HG03060 (cell line): ENCODE results near the gene COL23A1.

Experiments
- ATAC-seq: cut with Tn5 transposase; IDR thresholded peaks from one replicate; pipeline ENCODE4 v1.9.1; 2021; ENCODE audit warnings: low read depth, moderate number of reproducible peaks; ENCODE audit not compliant: unreplicated experiment

Gene COL23A1

GRCh38 chr5:178227138-178227659, 363.0 kb downstream of the COL23A1 start:
- no peak for ATAC-seq

GRCh38 chr5:178225174-178225573, 365.0 kb downstream of the COL23A1 start:
- no peak for ATAC-seq

DNA sequence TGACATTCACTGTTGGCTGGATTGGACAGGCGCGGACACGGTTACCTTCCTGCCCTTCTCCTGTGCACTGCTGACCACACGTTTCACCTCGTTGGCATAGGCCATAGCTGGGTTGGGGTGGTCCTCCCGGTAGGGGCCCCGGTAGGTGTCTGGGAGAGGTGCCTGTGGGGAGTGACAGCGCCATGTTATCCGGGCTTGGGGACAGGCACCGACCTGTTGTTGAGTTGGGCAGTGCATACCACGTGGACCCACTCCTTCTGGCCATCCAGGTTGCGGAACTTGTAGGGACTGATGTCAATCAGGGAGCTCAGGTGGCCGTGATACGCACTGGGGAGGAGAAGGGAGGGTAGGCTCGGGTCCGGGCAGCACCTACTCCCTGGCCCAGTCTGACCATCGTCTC, 365.8 kb downstream of the COL23A1 start:
- no peak for ATAC-seq

- no peak for ATAC-seq
Observed at GRCh38 chr5:178223828-178224335, 366.3 kb downstream of the COL23A1 start.

DNA sequence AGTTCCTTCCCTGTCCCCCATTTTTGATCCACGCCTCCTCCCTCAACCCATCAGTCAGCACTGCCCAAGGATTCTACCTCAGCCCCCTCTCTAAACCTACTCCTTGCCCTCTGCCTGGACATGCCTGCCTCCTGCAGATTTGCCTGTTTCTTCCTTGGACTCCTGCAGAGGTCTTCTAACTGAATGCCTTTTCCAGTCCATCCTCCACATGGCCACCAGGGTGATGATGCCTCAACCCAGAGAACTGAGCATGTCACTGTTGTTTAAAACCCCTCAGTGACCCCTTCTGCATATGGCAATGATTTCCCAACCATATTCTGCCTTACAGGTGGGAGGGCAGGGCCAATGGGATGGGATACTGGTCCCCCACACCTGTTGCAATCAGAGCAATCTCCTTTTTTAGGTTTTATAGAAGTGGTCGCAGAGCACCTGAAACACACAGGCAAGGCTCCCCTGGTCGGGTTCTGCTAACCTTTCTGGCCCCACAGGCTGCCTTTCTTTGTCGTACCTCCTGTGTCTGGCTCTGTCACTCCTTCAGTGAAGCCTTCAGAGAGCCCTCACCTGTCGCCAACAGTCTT, 366.9 kb downstream of the COL23A1 start:
- no peak for ATAC-seq

- ATAC-seq, result no peak
Observed at GRCh38 chr5:178222292-178222691, 367.9 kb downstream of the COL23A1 start.

DNA sequence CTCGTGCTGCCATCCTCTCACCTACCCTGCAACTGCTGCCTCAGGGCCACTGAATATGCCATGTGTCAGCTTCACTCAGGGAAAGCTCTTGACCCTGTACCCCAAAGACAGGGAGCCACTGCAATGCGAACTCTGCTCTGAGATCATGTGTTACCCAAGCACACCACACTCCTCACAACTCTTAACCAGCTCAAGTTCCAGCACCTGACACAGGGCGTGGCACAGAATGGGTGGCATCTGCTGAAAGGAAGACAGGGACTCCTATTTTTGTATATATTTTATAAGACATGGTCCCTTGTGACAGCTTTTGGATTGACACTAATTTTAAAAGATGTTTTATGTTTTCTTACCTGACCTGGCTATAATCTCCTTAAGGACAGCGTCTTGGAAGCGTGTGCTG, 368.3 kb downstream of the COL23A1 start:
- ATAC-seq, result no peak

GRCh38 chr5:178221282-178221681, 368.9 kb downstream of the COL23A1 start:
- no peak for ATAC-seq

GRCh38 chr5:178218827-178219226, 371.4 kb downstream of the COL23A1 start:
- ATAC-seq, result no peak

DNA sequence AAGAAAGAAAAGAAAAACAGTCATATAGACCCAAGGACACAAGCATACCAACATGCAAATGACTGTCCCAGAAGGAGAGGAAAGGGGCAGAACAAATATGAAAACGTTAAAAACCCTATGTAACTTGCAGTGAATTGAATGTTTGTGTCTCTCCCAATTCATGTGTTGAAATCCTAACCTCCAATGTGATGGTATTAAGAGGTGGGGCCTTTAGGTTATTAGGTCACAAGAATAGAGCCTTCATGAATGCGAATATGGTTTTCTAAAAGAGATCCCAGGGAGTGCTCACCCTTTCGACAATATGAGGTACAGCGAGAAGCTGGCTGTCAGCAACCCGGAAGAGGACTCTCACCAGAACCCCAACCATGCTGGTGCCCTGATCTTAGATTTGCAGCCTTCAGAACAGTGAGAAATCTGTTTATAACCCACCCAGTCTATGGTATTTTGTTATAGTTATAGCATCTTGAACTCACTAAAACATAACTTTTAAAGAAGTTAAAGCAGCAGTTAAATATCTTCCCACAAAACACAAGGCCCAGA, 371.9 kb downstream of the COL23A1 start:
- no peak for ATAC-seq

GRCh38 chr5:178216779-178217178, 373.4 kb downstream of the COL23A1 start:
- no peak for ATAC-seq

DNA sequence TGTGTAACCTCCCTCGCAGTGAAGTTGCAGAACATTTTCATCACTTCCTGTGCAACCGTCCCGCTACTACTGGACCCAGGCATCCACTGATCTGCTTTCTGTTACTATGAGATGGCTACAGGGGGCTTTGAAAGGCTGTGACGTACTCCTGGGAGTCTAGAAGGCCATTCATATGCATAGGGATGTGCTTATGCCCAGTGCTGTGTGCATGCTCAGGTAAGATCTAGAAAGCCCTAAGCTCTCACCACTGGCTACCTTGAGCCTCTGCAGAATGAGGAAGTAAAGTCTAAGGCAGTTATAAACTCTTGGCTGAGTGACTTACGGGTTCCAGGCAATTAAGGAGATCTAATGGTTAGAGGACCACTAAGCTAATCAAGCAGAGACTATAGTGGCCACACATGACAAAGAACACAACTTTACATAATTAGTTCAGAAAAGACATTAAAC, 374.1 kb downstream of the COL23A1 start:
- ATAC-seq, result no peak

GRCh38 chr5:178215280-178216002, 374.8 kb downstream of the COL23A1 start:
- no peak for ATAC-seq

GRCh38 chr5:178214160-178214803, 375.9 kb downstream of the COL23A1 start:
- no peak for ATAC-seq

- no peak for ATAC-seq
Observed at GRCh38 chr5:178213748-178214151, 376.4 kb downstream of the COL23A1 start.

DNA sequence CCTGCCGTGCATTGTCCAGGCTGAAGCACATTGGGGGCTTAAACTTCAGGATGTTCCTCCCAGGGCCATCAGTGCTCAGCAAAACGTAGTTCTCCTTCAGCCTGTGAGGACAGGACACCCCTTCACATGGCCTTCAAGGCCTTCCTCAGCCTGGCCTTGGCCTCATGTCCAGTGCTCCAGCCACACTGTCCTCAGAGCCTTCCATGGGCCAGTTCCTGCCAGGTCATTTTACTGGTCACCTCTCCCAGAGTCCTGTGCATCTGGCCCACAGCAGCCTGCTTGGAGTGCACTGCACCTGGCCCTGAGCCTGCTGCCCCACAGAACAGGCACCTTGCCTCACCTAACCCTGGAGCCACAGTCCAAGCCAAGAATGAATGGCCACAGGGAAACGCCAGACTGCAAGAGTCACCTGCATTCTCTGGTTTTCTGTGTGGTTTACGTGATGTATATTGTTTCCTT, 377.2 kb downstream of the COL23A1 start:
- no peak for ATAC-seq

GRCh38 chr5:178212241-178213002, 377.8 kb downstream of the COL23A1 start:
- no peak for ATAC-seq

DNA sequence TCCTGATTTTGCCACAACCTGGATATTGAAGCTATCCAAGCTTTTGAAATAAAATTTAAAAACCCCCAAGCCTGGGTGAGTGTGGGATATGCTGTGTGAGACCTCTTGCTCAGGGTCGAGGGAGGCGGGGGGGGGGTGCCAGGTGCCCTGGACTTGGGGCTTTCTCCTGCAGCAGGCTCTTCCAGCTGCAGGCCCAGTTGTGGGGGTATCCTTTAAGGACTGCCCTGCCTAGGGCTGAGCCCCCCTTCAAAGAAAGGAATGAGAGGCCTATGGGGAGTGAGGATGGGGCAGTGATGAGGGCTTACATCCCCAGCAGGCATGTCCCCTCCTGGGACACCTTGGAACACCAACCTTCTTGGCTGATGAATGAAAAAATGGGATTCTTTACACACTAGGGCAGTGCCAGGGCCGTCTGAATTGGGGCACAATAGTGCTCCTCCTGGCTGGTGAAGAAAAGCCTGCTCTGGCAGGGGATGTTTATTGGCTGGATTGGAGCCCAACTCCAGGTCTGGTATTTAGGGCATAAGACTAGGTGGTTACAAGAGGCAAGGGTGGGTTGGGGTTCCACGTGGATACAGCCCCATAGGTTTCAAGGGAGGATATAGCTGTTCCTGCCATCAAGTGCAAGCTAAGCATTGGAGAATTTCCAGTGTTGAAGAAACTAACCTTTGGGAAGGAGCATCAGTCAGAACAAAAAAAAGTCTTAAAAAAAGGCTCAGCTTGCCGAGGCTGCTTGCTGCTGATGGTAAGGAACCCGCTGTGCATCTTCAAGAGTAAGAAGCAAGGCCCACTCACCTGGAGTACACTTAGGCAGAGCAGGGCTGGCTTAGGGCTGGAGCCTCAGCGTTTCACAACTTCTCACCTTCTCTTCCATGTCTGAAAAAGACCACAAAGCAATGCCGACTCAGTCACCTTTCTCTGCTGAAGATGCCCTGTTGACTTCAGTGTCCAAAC, 378.8 kb downstream of the COL23A1 start:
- no peak for ATAC-seq

GRCh38 chr5:178210686-178211085, 379.5 kb downstream of the COL23A1 start:
- ATAC-seq, result no peak
